HG03064 (cell line): ENCODE data around the gene C1orf50.
"Not testable (repeated sequence)": the region's sequence is repeated elsewhere in the genome, so short reads cannot be mapped to it uniquely, and the experiment has no call there.

Source experiments
- ATAC-seq: cut with Tn5 transposase; IDR thresholded peaks from one replicate; pipeline ENCODE4 v1.9.1; 2021; ENCODE audit warnings: low read depth; ENCODE audit not compliant: unreplicated experiment

C1orf50 gene

GRCh38 chr1:42797414-42797813, 30.4 kb downstream of the C1orf50 start:
- no peak for ATAC-seq

GRCh38 chr1:42797979-42798378, 30.9 kb downstream of the C1orf50 start:
- no peak for ATAC-seq

DNA sequence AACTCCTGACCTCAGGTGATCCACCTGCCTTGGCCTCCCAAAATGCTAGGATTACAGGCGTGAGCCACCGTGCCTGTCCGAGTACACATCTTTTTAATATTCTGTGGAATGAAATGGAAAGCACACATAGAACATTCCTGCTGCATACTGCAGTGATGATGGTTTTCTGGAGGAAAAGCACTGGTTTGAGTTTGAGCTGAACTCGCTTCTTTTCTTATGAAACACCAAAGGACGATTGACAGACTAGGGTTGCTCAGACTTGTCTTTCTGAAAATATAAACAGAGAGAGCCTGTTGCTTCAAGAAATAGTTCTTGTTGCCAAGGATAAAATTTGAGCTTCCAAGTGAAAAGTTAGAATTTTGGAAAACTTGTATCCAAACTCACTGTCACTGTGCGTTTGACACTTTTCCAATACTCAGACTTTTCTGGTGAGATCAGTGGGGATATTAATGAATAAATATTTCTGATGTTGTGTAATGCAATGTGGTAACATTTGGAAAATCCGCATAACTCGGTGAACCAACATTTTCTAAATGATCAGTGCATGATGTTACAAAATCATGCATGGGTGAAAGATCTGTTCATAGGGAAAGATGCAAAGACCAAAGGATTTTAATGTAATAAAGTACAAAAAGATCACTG, 34.9 kb downstream of the C1orf50 start:
- ATAC-seq, result no peak

GRCh38 chr1:42806171-42806570, 39.1 kb downstream of the C1orf50 start:
- ATAC-seq, result no peak

GRCh38 chr1:42806593-42806992, 39.5 kb downstream of the C1orf50 start:
- no peak for ATAC-seq

GRCh38 chr1:42807056-42807668, 40.1 kb downstream of the C1orf50 start:
- no peak for ATAC-seq

DNA sequence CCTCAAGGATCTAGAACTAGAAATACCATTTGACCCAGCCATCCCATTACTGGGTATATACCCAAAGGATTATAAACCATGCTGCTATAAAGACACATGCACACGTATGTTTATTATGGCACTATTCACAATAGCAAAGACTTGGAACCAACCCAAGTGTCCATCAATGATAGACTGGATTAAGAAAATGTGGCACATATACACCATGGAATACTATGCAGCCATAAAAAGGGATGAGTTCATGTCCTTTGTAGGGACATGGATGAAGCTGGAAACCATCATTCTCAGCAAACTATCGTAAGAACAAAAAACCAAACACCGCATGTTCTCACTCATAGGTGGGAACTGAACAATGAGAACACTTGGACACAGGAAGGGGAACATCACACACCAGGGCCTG, 47.8 kb downstream of the C1orf50 start:
- ATAC-seq, result not testable (repeated sequence)

- ATAC-seq, result peak; percentile 5
Observed at GRCh38 chr1:42815941-42816584, 49.0 kb downstream of the C1orf50 start.

- ATAC-seq, result peak; percentile 63
Observed at GRCh38 chr1:42816585-42817439, 49.8 kb downstream of the C1orf50 start, which contains the start of the genes ERMAP and SVBP. Gene ERMAP (plus strand): TSS chr1:42817122. CDS start chr1:42830449, 13,327 bp downstream. Gene SVBP (minus strand): TSS chr1:42817397. CDS start chr1:42816544, 853 bp downstream.

DNA sequence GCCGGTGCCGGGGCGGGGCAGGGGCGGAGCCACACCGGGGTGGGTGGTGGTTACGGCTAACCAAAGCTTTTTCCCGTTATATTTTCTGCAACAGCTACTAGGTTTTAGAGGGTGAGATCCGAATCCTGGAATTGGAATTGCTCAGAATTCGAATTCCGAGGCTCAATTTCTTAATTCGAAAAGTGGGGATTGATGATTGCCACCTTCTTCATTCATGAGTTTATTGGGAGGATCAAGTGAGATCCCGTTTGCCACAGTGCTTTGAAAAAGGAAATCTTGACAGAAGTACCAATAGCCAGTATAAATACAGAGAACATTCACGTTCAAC, 50.4 kb downstream of the C1orf50 start:
- peak; percentile 10 for ATAC-seq

DNA sequence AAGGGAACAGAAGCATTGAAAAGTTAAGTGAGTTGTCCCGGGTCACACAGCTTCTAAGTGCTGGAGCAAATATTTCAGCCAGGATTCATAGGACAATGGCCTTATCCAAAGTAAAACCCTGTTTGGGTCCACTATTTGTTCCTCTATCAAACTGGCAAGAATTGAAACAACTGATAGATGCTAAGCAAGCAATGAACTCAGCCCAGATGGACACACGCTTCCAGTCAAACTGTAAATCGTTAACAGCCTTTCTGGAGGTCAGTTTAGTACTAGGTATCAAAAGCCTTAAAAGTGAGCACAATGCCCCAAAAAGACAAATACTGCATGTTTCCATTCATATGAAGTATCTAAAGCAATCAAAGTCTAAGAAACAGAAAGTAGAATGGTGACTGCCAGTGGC, 50.9 kb downstream of the C1orf50 start:
- ATAC-seq, result no peak

DNA sequence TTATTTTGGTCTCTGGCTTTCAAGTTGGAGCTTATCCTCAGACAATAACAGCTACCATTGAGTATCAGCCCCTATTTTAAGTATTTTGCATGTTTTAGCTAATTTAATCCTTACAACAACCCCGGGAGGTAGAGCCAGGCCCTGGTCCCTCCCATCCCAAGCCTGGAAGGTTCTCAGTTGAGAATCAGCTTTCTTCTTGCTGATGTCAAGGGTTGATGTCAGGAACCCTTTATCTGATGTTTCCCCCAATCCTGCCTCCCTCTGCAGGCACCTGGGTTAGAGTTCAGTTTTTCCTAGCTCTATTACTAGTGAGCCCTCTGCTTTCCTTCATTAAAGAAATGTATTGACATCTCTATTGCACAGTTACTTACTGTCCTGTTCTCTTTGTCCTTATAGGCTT, 53.8 kb downstream of the C1orf50 start:
- no peak for ATAC-seq

- no peak for ATAC-seq
Observed at GRCh38 chr1:42821690-42822089, 54.6 kb downstream of the C1orf50 start.

GRCh38 chr1:42822800-42823392, 55.8 kb downstream of the C1orf50 start:
- no peak for ATAC-seq

DNA sequence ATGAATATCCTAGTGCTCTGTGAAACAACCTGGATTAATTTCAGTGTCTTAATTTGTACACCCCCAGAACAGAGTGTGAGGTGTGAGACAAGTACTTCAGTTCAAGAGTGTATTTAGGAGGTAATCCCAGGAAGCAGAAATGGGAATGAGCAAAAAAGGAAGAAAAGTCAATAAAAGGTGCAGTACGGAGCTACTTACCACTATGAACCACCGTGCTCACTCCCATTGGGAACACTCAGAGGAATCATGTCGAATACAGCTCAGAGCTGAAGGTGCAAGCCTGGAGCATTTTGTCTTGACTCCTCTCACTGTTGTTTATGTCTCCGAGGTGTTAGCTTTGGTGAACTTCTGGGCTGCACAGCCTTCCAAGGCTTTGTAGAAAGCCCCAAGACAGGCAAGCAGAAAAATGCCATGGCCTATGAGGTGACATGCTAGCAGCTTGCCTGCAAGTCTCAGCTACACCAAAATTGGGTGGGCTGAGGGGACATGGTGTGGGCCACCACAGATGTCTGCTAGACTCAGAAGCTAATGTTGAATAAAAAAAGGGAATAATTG, 57.5 kb downstream of the C1orf50 start:
- no peak for ATAC-seq

GRCh38 chr1:42825036-42825851, 58.2 kb downstream of the C1orf50 start:
- ATAC-seq, result no peak
